IMR-90 (cell line): Measurements from ENCODE around the gene MFAP2. TPM values are rescaled to one million over a fixed set of nuclear protein-coding genes. Genes with fewer than 3 reads are reported as not detected.

ENCODE experiments used
- ATAC-seq: fragments of 200-7000 bp; cut with Tn5 transposase; 2 replicates; pipeline ENCODE4 v1.9.1; 2020; ENCODE audit warnings: low read depth, mild to moderate bottlenecking, moderate library complexity
- BruUV-seq: library from RNA; stranded (reverse); fragments of 400-500 nt; replicated peaks from 2 replicates; lab custom pipeline; 2021; lab: Mats Ljungman, UMichigan
- CTCF ChIA-PET: fragments of 300-600 bp; formaldehyde crosslinking; extraction: SDS; loops from one replicate; lab custom pipeline; 2021; ENCODE audit warnings: antibody characterized with exemption; lab: Yijun Ruan, JAX
- POLR2A ChIA-PET: fragments of 300-600 bp; sonication (Branson Sonifier 250); formaldehyde crosslinking; loops from one replicate; lab custom pipeline; 2022; ENCODE audit warnings: antibody characterized with exemption; ENCODE audit not compliant: unreplicated experiment; lab: Charles Lee
- DNase-seq: peaks from one replicate; pipeline ENCODE4 v3.0.0; 2013
- H2AFZ ChIP-seq: replicated peaks from 2 replicates; pipeline ENCODE3; 2013; ENCODE audit warnings: low read length, mild to moderate bottlenecking; ENCODE audit not compliant: poor library complexity
- H2AK5ac ChIP-seq: 2 replicates; pipeline ENCODE4 v1.6.1; 2013; ENCODE audit warnings: low read depth, low read length, inconsistent platforms
- H2AK9ac ChIP-seq: replicated peaks from 2 replicates; pipeline ENCODE3; 2013; ENCODE audit warnings: mild to moderate bottlenecking, low read depth, low read length, moderate library complexity; ENCODE audit not compliant: poor library complexity
- H2BK120ac ChIP-seq: 2 replicates; pipeline ENCODE4 v1.6.1; 2013; ENCODE audit warnings: low read depth, low read length, inconsistent platforms
- H2BK15ac ChIP-seq: 3 replicates; pipeline ENCODE4 v1.6.1; 2013; ENCODE audit warnings: low read depth, low read length, inconsistent platforms
- H2BK20ac ChIP-seq: 2 replicates; pipeline ENCODE4 v1.6.1; 2013; ENCODE audit warnings: low read depth, mild to moderate bottlenecking, inconsistent platforms, low read length, moderate library complexity
- H2BK5ac ChIP-seq: 2 replicates; pipeline ENCODE4 v1.6.1; 2013; ENCODE audit warnings: mild to moderate bottlenecking, low read depth, low read length, inconsistent platforms; ENCODE audit not compliant: poor library complexity, severe bottlenecking
- H3K14ac ChIP-seq: replicated peaks from 2 replicates; pipeline ENCODE4 v1.6.1; 2013; ENCODE audit warnings: low read depth, low read length, inconsistent platforms
- H3K18ac ChIP-seq: 2 replicates; pipeline ENCODE4 v1.6.1; 2013; ENCODE audit warnings: low read depth, low read length, control low read depth
- H3K23ac ChIP-seq: 2 replicates; pipeline ENCODE4 v1.6.1; 2013; ENCODE audit warnings: low read depth, low read length, inconsistent platforms
- H3K27ac ChIP-seq: 2 replicates; pipeline ENCODE4 v1.5.1; 2013; ENCODE audit warnings: mild to moderate bottlenecking, control low read depth, low read length; ENCODE audit not compliant: insufficient read depth
- H3K27me3 ChIP-seq: 2 replicates; pipeline ENCODE4 v1.6.1; 2013; ENCODE audit warnings: low read length; ENCODE audit not compliant: control insufficient read depth, insufficient read depth
- H3K36me3 ChIP-seq: 2 replicates; pipeline ENCODE4 v1.6.1; 2013; ENCODE audit warnings: low read length, mixed read lengths; ENCODE audit not compliant: control insufficient read depth, insufficient read depth
- H3K4ac ChIP-seq: 2 replicates; pipeline ENCODE4 v1.6.1; 2013; ENCODE audit warnings: low read depth, low read length, inconsistent platforms
- H3K4me1 ChIP-seq: 2 replicates; pipeline ENCODE4 v1.6.1; 2013; ENCODE audit warnings: low read length, mixed read lengths; ENCODE audit not compliant: control insufficient read depth, insufficient read depth
- H3K4me2 ChIP-seq: 2 replicates; pipeline ENCODE4 v1.6.1; 2013; ENCODE audit warnings: low read depth, mild to moderate bottlenecking, control low read depth, low read length, moderate library complexity
- H3K4me3 ChIP-seq: 2 replicates; pipeline ENCODE4 v1.5.1; 2013; ENCODE audit warnings: low read depth, mild to moderate bottlenecking, control low read depth, low read length, moderate library complexity; ENCODE audit not compliant: insufficient read depth
- H3K56ac ChIP-seq: 2 replicates; pipeline ENCODE4 v1.6.1; 2013; ENCODE audit warnings: low read length, inconsistent platforms; ENCODE audit not compliant: insufficient read depth; ENCODE audit errors: extremely low read depth
- H3K79me1 ChIP-seq, 2 experiments: 2 replicates each; pipeline ENCODE4 v1.6.1; 2013; ENCODE audit warnings: low read length in 2 of 2, inconsistent platforms in 1 of 2, low read depth in 1 of 2
- H3K9ac ChIP-seq: 2 replicates; pipeline ENCODE4 v1.6.1; 2013; ENCODE audit warnings: low read depth, low read length, control low read depth
- H3K9me1 ChIP-seq: 2 replicates; pipeline ENCODE4 v1.6.1; 2013; ENCODE audit warnings: low read length, inconsistent platforms; ENCODE audit not compliant: insufficient read depth
- H3K9me3 ChIP-seq: 2 replicates; pipeline ENCODE4 v1.6.1; 2013; ENCODE audit warnings: low read length; ENCODE audit not compliant: control insufficient read depth, insufficient read depth
- H4K20me1 ChIP-seq: 2 replicates; pipeline ENCODE4 v1.6.1; 2013; ENCODE audit warnings: low read length, inconsistent platforms; ENCODE audit not compliant: insufficient read depth
- H4K5ac ChIP-seq: 2 replicates; pipeline ENCODE4 v1.6.1; 2013; ENCODE audit warnings: mild to moderate bottlenecking, low read depth, low read length, control low read depth
- H4K8ac ChIP-seq, 2 experiments: 2 replicates each; pipeline ENCODE4 v1.6.1; 2013; ENCODE audit warnings: low read depth in 2 of 2, low read length in 2 of 2, control low read depth in 1 of 2, inconsistent platforms in 1 of 2
- H4K91ac ChIP-seq: 2 replicates; pipeline ENCODE4 v1.6.1; 2013; ENCODE audit warnings: low read depth, low read length, inconsistent platforms; ENCODE audit not compliant: insufficient read depth
- CEBPB ChIP-seq: IDR thresholded peaks from 2 replicates; pipeline ENCODE4 v1.6.1; 2012; ENCODE audit warnings: low read depth, low read length, improper control_type of control experiment
- CHD1 ChIP-seq: IDR thresholded peaks from 2 replicates; pipeline ENCODE4 v1.6.1; 2012; ENCODE audit warnings: low read depth, low read length, improper control_type of control experiment
- ELK1 ChIP-seq: fragments of 150-350 bp; IDR thresholded peaks from 2 replicates; pipeline ENCODE4 v1.6.1; 2016; ENCODE audit warnings: low read depth, mild to moderate bottlenecking, low read length, moderate library complexity, borderline replicate concordance
- FOS ChIP-seq: fragments of 150-350 bp; IDR thresholded peaks from 2 replicates; pipeline ENCODE4 v1.6.1; 2016; ENCODE audit warnings: low read depth, low read length
- MXI1 ChIP-seq: IDR thresholded peaks from 2 replicates; pipeline ENCODE4 v1.6.1; 2012; ENCODE audit warnings: low read depth, mild to moderate bottlenecking, low read length, moderate library complexity, borderline replicate concordance
- NFE2L2 ChIP-seq: fragments of 150-350 bp; IDR thresholded peaks from 2 replicates; pipeline ENCODE4 v1.6.1; 2016; ENCODE audit warnings: low read depth, mild to moderate bottlenecking, low read length
- POLR2A ChIP-seq: IDR thresholded peaks from 2 replicates; pipeline ENCODE4 v1.6.1; 2012; ENCODE audit warnings: mild to moderate bottlenecking, low read depth, low read length
- RAD21 ChIP-seq: IDR thresholded peaks from 2 replicates; pipeline ENCODE4 v1.6.1; 2012; ENCODE audit warnings: low read length, improper control_type of control experiment
- RCOR1 ChIP-seq: IDR thresholded peaks from 2 replicates; pipeline ENCODE4 v1.6.1; 2012; ENCODE audit warnings: mild to moderate bottlenecking, low read length, improper control_type of control experiment; ENCODE audit not compliant: insufficient replicate concordance
- RFX5 ChIP-seq: IDR thresholded peaks from 2 replicates; pipeline ENCODE4 v1.8.0; 2012; ENCODE audit warnings: low read depth, mild to moderate bottlenecking, low read length, moderate library complexity
- SMC3 ChIP-seq: fragments of 150-350 bp; IDR thresholded peaks from 2 replicates; pipeline ENCODE4 v1.6.1; 2016; ENCODE audit warnings: low read depth, mild to moderate bottlenecking, antibody characterized with exemption, low read length, moderate library complexity
- USF2 ChIP-seq: fragments of 150-350 bp; IDR thresholded peaks from 2 replicates; pipeline ENCODE4 v1.6.1; 2017; ENCODE audit warnings: mild to moderate bottlenecking, antibody characterized with exemption, low read length, low read depth
- WGBS, 2 experiments: methylation state at CpG; one replicate each; pipeline versions ENCODE4 v1.1.5 to v1.1.7; 2013; ENCODE audit warnings: missing lambda C conversion rate in 2 of 2; ENCODE audit not compliant: insufficient read length in 1 of 2; ENCODE audit errors: extremely low coverage in 2 of 2; 5-methylcytosine and 5-hydroxymethylcytosine counted together
- dilution Hi-C: fragments of 300-500 bp; cut with HindIII; formaldehyde crosslinking; loops from one replicate; pipeline ENCODE4 v1.14.3; 2018; ENCODE audit warnings: low sequenced_read_pairs; ENCODE audit not compliant: unreplicated experiment
- in situ Hi-C: fragments of 300-500 bp; cut with MboI; formaldehyde crosslinking; loops from 3 replicates; pipeline ENCODE4 v1.14.3; 2019; ENCODE audit warnings: low sequenced_read_pairs, inconsistent platforms, mixed read lengths
- intact Hi-C: fragments of 100-400 bp; cut with micrococcal nuclease; formaldehyde crosslinking; loops from 2 replicates; pipeline ENCODE4 v1.10.0; 2022
- polyA plus RNA-seq, 3 experiments: library from polyadenylated mRNA; depleted of rRNA; stranded (reverse); fragments of >200 nt; gene quantifications; 2 replicates each; pipeline ENCODE4 v1.2.3, GENCODE V29; 2012; ENCODE audit warnings: low replicate concordance in 1 of 3
- total RNA-seq: library from RNA; depleted of rRNA; stranded (reverse); fragments of >200 nt; gene quantifications from 2 replicates; pipeline ENCODE4 v1.2.3, GENCODE V29; 2012
- TF ChIP-seq, protein P1 (sequence below): conservative IDR thresholded peaks from 2 replicates; pipeline ENCODE4 v1.5.1; 2012; ENCODE audit warnings: mild to moderate bottlenecking, low read depth, low read length, improper control_type of control experiment

The MFAP2 gene
- total and polyA plus RNA-seq, 2 of the 4 experiments (the other 2 are of a cell fraction) = 3.9 to 13.9 TPM

GRCh38 chr1:16996845-16997244, 16.4 kb upstream of the MFAP2 start:
- Histone ChIP-seq H3K18ac (no peak overlapping the region), H3K4me2 (no peak overlapping the region), H3K4me3 (no peak overlapping the region), H2BK120ac (no peak overlapping the region), H3K79me1 (no peaks in the 10 kb centered on the region), H3K14ac (no peak overlapping the region), H3K4me1 (no peaks in the 10 kb centered on the region), H3K56ac (no peak overlapping the region), H3K27ac (no peak overlapping the region), H4K8ac (no peak overlapping the region), H3K27me3 (no peaks in the 10 kb centered on the region), H3K36me3 (peaks cover 6% of the 10 kb centered on the region), H3K23ac (no peak overlapping the region), H3K9me3 (no peaks in the 10 kb centered on the region), H2BK5ac (no peak overlapping the region), H3K9me1 (no peaks in the 10 kb centered on the region), H2BK20ac (no peak overlapping the region), H4K5ac (no peak overlapping the region), H2AK9ac (no peak overlapping the region), H4K91ac (no peak overlapping the region), H2BK15ac (no peak overlapping the region), H3K9ac (no peak overlapping the region), H4K20me1 (no peaks in the 10 kb centered on the region; the same call in 1 of the 2 replicates), H2AK5ac (no peak overlapping the region), H3K4ac (no peak overlapping the region), H2AFZ (no peak overlapping the region)
- DNase-seq (no peak), ATAC-seq (no peak)
- BruUV-seq = no TSS peak
- no peak for TF ChIP-seq RAD21
- no peak for TF ChIP-seq CEBPB
- no peak for TF ChIP-seq RFX5
- TF ChIP-seq RCOR1 = no peak
- no peak for TF ChIP-seq CHD1
- TF ChIP-seq, protein P1, sequence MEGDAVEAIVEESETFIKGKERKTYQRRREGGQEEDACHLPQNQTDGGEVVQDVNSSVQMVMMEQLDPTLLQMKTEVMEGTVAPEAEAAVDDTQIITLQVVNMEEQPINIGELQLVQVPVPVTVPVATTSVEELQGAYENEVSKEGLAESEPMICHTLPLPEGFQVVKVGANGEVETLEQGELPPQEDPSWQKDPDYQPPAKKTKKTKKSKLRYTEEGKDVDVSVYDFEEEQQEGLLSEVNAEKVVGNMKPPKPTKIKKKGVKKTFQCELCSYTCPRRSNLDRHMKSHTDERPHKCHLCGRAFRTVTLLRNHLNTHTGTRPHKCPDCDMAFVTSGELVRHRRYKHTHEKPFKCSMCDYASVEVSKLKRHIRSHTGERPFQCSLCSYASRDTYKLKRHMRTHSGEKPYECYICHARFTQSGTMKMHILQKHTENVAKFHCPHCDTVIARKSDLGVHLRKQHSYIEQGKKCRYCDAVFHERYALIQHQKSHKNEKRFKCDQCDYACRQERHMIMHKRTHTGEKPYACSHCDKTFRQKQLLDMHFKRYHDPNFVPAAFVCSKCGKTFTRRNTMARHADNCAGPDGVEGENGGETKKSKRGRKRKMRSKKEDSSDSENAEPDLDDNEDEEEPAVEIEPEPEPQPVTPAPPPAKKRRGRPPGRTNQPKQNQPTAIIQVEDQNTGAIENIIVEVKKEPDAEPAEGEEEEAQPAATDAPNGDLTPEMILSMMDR = no peak
- no peak for TF ChIP-seq SMC3
- TF ChIP-seq MXI1 = no peak
- no peak for TF ChIP-seq FOS
- TF ChIP-seq NFE2L2 = no peak
- no peak for TF ChIP-seq USF2
- TF ChIP-seq ELK1 = no peak
- TF ChIP-seq POLR2A = no peak
- WGBS, 2 experiments = 100% methylated on average over 4 of the region's 14 CpGs; no CpG with 5 or more reads in 1 of the 2 experiments
- in situ Hi-C loops (no loop called here), intact Hi-C loops (no loop called here), dilution Hi-C loops (no loop called here)
- ChIA-PET POLR2A (no interaction called here), CTCF (no interaction called here)
